Hematopoietic multipotent progenitor cell treated with erythropoietin and hydrocortisone succinate and interleukin-3 and kit ligand, for 15 days (in vitro differentiated cells): ENCODE measurements around the gene PRKCE.
"Not testable (repeated sequence)": the region's sequence is repeated elsewhere in the genome, so short reads cannot be mapped to it uniquely, and the experiment has no call there.

Source experiments
- DNase-seq: peaks from one replicate; pipeline ENCODE4 v3.0.0-alpha.2; 2015; ENCODE audit warnings: low spot score

PRKCE gene

DNA sequence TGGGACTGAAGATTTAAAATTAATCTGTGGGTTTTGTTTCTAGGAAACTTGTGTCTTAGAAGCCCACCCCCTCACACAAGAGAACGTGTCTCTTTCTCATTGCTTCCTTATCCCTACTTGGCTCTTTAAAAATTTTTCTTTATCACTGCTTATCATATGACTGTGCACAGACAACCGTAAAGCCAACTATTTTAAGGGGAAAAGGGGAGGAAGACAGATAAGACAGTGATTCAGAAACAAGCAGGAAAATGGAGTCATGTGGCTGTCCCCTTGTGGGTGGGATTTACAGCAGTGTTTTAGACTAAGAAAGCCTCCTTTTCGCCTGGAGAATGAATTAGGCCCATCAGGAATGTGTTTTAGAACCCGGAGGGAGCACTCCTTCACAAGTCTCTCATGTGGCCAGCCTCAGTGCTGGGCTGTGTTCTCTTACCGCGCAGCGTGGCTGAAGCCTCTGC lies 17.6 kb downstream of the PRKCE start:
- DNase-seq = no peak

DNA sequence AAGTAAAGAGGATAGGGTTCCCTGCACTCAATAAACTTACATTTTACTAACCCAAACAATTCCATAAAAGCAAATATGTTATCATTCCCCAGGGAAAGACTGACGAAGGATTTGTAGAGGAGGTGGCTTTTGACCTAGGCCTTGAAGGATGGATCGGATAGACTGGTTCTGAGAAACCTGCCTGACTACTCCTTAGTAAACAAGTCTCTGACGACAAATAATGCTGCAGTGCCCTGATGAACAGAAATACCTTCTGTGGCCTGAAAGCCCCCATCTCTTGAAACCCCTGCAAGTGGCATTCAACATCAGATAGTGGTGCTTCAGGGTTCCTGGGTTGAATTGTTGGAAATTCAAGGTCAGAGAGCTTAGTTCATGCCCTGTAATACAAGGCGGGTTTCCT lies 19.2 kb downstream of the PRKCE start:
- no peak for DNase-seq

DNA sequence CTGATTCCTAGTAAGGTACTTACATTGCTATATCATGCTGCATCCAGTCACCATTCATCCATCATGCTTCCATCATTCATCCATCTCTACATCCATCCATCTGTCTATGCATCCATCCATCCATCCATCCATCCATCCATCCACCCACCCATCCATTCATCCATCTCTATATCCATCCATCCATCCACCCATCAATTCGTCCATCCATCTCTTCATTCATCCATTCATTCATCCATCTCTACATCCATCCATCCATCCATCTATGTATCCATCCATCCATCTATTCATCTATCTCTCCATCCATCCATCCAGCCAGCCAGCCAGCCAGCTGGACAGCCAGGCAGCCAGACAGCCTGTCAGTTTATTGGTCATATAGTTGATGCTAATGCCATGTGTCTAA lies 20.7 kb downstream of the PRKCE start:
- no peak for DNase-seq

DNA sequence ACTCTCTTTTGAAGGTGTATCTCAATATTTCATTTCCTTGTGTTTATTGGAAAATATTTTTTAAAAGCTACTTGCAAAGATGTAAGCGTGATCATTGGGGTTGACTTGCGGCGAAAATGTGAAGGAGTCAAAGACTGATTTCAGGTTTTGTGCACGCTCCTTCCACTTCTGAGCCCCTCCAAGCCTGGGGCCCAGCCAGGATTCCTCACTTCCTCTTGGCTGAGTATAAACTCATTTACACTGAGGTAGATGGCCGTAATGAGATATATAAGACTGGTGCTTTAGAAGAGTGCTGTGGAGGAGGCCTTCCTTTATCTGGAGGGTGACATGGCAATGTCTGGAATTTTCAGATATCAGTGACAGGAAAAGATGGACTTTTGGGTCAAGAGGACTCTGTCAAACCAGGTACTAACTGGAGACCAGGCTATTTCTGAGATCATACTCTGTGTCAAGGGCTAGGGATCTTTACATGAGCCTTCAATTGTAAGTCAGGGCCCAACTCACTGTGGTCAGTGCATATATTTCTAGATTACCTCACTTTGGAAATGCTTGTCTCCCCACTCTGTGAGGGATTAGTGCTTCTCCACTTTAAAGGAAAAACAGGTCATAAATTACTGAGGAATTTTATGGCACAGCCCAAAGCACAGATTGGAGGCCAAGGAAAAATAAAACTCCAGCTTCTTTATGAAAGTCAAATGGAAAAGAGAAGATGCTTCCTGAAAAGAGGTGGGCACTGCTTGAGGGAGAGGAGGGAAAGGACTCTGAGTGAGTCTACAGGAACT lies 22.8 kb downstream of the PRKCE start:
- no peak for DNase-seq

DNA sequence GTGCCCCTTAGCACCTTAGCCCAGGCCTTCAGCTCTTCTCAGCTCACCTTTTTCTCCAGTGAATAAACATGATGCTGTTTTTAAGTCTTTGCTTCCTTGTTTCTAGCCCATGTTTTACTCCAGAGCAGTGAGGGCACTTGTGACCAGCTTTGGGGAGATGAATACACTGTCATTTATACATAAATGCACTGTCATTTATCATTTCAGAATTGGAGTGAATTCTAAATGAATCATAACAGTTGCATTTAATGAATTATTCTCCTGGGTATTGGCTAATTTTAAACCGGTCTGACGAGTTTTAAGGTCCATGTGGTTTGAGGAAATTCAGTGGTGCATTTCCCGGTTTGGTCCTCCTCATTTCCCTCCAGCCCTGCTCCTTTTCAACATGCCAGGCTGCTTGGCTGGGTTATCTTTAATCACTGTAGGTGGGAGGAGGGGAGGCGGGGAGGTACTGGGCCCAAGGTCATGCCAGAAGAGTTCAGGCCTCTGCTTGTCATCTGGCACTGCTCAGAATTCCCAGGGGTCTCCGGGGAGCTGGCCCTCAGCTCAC lies 23.9 kb downstream of the PRKCE start:
- DNase-seq = no peak

DNA sequence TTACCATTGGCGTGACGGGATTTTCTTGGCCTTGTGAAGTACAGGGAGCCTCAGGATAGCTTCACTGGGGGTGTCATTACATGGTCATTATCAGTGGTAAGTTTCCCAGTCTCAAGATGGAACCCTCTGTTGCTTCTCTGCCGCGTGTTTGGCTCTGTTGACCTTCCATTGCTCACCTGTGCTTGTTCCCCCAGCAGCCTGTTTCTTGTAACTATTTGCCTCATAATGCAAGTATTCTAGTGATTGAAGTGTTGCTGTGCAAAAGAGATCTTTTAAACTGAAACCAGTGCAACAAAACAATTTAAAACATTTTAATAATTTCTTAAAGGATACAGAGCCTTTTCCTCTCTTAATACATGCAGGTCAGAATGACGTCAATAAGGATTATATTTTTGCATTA lies 24.6 kb downstream of the PRKCE start:
- DNase-seq = no peak

DNA sequence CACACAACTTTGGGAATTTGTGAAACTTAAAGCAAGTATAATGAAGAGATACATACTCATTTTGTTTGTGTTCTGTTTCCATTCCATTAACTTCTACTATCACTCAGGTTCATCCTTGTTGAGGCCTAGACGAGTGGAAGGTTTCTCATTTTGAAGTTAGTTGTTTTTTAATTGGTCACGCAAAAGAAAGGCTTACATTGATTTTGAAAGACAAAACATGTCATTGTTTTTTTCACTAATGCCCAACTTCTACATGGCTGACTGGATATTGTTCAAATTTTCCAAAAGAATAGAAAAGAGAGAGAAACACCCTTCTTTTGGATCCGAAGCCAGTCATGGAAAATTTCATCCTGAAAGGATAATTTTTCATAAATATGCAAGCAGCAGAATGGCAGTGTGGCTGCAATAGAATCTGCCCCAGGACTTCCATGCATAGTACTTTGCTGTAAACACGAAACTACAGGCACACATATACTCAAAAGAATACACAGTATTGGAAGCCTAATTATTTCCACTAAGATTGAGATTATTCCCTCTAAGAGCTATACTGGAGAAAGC lies 27.4 kb downstream of the PRKCE start:
- no peak for DNase-seq

DNA sequence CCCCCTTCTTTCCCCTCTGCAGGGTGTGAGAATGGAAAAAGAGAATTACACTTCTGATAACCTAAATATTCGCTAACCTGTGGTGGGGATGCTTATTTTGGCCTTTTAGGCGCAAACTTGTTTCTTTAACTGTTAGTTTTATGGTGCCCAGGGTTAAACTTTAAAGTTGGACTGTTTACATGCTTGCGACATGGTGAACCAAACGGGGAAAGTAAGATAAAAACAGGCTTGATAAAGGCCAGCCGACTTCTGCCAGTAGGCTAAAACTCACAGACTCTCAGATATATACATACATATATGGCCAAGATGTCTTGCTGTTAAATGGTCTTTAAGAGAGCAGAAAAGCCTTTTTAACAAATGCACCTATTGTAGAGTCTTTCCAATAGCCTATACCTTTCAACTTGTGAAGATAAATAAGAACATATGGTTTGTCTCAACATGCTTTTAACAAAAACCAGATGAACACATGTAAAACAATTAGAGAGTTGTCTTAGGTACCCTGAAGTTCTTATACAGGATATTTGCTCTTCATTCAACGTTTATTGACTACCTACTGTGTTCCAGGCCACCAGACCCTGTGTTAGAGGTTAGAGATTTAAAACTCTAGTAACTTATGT lies 29.0 kb downstream of the PRKCE start:
- no peak for DNase-seq

DNA sequence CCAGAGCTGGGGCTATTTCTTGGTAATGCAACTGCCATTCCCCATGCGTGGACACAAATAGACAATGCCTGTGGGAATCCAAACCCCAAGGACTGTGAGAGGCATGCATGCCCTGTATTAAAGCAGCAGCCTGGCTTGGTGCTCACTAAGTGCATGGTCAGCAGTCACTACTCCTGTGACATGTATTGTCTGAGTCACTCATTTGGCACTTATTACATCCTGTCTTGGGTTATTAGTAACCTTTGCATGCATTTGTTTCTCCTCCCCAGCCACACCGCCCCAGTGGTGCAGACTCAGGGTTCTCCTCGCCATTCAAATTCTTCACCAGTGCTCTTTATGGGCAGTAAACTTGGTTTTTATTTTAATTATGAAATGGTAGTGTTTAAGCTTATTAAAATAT lies 30.2 kb downstream of the PRKCE start:
- no peak for DNase-seq

DNA sequence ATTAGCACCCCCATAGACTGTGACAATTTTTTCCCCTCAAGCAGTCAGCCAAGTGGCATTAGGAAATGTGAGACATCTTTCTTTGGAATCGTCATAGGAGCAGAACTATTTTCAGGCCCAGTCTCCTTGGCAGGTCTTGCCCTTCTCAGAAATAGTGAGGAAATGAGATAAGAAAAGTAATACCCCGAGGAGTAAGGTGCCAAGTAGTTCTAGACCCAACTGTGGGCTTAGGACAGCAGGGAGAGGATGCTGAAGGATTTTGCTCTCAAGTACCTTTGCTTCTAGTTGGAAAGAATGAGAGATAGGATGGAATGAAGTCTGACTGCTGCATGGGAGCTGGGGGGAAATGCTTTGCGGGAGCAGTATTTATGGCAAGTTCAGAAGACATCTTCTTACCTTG lies 31.8 kb downstream of the PRKCE start:
- no peak for DNase-seq

DNA sequence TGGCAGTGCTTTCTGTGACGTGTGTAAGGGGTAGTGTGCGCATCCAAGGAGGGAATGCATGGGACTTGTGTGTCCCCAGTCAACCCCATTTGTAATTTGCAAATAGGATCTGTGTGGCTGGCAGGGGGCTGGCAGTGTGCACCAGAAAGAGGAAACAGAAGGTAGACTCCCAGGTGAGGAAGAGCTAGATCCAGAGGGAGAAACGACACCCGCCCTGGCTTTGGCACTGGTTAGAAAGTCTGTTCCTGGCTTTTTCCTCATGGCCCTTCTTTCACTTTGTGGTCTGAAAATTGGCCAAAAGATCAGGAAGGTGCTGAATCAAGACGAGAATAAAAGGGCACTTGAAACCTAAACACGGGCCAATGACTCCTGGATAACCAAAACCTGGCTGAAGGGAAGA lies 33.3 kb downstream of the PRKCE start:
- DNase-seq = no peak

DNA sequence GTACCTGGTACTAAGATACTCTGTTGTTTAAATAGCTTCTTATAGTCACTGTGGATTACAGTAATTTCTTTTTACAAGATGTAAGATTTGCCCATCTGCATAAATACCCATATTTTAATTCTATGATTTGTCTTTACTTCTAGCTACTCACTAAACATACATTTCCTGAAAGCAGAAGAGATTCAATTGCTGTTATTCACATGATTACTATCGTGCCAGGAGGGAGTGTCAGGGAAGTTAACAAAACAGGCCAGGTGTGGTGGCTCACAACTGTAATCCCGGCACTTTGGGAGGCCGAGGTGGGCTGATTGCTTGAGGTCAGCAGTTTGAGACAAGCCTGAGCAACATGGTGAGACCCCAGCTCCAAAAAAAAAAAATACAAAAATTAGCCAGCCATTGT lies 33.8 kb downstream of the PRKCE start:
- no peak for DNase-seq

DNA sequence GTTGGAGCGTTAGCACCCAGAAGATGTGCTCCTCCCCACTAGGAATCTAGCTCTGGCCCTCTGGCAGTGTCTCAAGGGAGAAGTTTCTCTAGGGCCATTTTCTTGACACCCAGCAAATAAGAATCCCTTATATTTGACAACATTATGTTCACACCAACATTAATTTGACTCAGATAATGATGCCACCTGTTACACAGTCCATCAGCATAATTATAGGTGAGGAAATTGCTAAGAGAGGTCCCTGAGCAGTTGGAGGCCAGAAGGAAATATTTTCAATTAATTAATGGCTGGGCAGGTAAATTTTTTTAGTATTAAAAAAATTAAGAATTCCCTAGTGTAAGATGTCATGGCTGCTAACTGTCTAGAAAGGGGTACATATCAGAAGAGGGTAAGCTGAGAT lies 36.5 kb downstream of the PRKCE start:
- no peak for DNase-seq

DNA sequence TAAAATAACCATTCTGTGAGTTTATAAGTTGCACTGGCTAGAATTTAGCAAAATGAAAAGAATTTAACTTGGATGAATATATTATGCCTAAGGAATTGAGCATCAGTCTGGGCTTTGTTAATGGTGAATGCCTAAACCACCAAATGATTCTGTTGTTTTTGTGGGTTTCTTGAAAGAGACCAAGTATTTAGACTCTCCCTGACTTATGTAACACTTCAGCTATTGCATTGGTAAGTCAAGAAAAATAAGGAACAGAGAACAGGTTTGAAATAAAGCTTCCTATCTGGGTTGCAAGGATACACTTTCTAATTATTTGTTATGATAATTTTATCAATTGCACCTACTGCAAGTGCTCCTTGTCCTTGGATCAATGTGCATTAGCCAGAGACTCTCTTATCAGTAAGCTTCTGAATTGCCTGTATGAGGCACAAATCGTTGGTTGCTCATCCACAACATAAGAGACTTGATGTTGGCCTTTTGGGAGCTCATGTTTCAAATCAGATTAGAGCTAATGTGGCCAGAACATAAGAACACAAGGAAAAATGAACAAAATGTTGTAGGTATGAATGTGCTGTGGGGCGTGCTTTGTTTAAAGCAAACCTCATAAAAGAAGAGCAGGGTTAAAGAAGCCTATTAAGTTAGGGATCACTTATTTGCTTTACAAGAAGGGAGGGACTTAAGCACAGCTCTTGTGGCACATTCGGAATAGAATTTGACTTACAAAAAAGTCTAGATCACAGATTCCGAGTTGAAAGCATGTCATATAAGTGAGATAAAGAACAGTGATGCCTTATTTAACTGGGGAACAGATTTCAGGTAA lies 37.2 kb downstream of the PRKCE start:
- DNase-seq = no peak

DNA sequence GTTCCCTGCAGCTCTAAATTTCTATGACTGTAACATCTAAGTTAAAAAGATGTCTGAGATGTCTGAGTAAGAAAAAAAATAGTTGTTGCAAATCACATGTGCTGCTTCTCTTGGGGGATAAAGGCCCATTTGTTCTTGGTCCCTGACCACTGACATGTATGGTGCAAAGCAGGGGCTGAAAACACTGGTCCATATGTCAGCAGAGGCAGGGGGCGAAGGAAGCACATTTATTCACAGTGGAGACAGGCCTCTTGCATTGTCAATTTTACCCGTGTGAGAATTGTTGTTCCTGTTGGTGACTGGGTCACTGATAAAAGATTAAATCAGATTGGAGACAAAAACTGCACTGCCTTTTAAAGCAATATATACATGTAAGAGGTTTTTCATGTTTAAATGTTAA lies 38.8 kb downstream of the PRKCE start:
- DNase-seq = no peak

DNA sequence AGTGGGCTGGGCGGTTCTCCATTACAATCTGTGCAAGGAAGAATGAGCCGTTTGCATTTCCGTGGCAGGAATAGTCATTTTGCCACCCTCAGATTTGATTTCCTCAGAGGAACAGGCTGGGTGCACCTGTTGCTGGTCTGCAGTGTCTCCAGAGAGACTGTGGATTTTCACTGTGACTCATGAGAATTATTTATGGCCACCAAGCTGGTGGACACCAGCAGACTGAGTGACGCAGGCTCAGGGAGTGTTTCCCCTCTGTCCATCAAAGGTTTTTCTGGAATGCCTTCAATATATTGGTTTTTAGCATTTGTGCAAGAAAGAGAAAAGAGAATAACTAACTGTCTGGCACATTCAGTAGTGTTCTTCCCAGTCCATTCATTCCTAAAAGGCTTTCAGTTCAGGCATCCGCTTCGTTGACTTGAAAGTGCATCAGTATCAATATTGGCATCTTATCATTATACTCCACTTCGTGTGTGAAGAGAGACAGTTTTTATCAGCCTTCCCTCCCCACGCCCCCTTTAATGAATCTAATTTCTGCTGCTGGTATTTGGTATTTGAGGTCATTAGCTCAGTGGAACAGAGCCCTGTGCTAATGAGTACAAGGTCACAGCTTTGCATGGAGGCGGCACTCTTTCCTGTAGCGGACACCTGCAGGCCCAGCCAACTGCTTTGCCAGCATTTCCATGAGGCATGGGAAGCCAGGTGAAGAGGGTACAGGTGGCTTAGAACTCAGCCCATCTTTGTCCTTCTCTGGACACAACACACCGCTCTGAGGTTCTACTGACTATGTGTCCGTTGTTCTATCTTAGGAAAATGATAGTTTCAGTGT lies 39.9 kb downstream of the PRKCE start:
- no peak for DNase-seq

DNA sequence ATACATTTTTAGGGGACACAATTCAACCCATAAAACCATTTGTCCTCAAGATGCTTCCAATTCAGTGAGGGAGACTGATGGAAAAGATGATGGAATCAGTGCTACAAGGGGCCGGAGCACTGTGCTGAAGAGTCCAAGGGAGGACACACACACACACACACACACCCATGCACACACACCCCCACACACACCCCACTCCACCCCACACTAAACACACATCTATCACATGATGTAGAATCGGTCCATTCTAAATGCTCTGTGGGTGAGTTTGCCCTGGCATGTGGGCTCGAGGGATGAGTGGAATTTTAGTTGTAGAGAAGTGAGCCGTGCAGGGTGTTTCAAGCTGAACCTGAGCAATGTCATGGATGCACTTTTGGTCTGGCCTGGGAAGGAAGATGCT lies 41.1 kb downstream of the PRKCE start:
- no peak for DNase-seq

DNA sequence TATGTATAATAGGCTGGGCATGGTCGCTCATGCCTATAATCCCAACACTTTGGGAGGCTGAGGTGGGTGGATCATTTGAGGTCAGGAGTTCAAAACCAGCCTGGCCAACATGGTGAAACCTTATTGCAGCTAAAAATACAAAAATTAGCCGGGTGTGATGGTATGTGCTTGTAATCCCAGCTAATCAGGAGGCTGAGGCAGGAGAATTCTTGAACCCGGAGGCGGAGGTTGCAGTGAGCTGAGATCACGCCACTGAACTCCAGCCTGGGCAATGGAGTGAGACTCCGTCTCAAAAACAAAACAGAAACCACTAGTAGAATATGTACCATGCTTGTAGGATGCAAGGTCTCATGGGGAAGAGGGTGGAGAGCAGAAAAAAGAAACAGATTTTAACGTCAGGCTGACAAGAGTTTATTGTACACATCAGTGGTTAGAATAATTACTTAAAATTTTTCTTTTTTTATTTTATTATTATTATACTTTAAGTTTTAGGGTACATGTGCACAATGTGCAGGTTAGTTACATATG lies 44.1 kb downstream of the PRKCE start:
- not testable (repeated sequence) for DNase-seq

DNA sequence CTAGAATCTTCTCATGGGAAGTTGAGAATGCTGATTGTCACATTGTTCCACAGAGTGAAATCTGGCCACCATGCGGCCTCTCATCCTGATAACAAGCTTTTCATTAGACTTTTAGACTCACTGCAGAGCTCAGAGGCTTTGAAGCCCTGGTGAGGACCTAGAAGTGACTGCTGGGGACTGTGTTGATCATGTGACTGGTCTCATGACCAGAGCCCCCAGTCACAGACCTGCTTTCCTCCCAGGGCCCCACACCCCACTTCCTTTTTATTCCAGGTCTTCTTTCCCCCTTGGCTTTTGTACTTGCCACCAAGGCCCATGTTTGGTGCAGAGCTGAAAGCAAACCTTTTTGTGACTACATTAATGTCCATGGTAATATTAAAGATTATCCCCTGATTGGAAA lies 45.2 kb downstream of the PRKCE start:
- DNase-seq = no peak

DNA sequence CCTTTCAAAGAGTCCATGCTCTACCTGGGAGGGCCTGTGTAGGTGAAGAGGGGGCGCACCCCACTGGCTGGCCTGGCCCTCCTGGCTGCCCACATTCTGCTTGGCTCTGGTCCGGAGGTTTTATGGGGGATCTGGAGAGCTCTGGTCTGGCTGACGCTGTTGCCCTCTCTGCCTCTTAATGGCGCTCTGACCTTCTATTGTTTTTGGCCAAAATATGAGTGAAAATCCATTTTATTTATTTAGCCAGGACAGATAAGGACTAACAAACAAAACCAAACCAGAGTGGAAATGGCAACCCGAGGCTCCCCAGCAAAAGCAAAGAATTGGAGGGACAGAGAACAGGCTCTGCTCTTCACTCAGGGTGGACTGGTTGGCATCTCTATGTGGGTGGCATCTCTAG lies 45.7 kb downstream of the PRKCE start:
- no peak for DNase-seq

DNA sequence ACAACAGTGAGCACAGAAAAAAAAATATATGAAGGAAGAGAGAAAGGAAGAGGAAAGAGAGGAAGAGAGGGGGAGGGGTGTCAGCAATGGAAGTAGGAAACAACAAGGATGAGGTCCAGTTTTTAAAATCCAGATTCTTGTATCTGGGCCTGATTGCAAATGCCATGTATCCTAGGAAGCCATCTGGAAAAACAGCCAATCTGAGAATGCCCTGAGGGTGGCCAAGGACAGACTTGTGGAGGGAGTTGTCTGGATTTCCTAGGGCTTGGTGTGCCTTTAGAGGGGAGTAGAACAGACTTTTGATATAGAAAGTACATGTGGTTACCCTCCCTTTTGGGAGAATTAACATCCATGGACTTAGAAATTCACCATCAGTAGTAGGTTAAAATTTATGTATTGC lies 47.1 kb downstream of the PRKCE start:
- DNase-seq = no peak
